HG03520 (cell line): ENCODE data around the gene DLG2.

Experiments
- ATAC-seq: cut with Tn5 transposase; IDR thresholded peaks from one replicate; pipeline ENCODE4 v1.9.1; 2021; ENCODE audit warnings: mild to moderate bottlenecking, moderate library complexity; ENCODE audit not compliant: unreplicated experiment

The DLG2 gene

DNA sequence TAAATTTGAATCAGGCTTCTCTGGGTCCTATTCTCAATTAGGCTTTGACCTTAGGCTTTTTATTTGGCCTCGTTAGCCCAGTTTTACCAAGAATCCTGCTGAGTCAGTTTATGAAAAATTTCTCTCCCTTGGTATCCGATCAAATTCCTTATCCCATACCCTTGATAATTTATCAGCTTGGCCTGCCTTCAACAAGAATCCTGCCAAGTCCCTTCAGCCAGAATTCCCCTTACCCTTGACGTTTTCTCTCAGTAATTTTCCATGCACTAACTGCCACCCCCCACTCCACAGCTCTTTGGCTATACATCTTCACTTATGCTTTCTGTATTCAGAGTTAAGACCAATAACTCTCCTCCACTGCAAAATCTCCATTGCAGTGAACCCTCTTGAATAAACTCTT lies 1530.0 kb downstream of the DLG2 start:
- ATAC-seq: no peak

- no peak for ATAC-seq
Observed at GRCh38 chr11:84091212-84091986, 1535.7 kb downstream of the DLG2 start.

DNA sequence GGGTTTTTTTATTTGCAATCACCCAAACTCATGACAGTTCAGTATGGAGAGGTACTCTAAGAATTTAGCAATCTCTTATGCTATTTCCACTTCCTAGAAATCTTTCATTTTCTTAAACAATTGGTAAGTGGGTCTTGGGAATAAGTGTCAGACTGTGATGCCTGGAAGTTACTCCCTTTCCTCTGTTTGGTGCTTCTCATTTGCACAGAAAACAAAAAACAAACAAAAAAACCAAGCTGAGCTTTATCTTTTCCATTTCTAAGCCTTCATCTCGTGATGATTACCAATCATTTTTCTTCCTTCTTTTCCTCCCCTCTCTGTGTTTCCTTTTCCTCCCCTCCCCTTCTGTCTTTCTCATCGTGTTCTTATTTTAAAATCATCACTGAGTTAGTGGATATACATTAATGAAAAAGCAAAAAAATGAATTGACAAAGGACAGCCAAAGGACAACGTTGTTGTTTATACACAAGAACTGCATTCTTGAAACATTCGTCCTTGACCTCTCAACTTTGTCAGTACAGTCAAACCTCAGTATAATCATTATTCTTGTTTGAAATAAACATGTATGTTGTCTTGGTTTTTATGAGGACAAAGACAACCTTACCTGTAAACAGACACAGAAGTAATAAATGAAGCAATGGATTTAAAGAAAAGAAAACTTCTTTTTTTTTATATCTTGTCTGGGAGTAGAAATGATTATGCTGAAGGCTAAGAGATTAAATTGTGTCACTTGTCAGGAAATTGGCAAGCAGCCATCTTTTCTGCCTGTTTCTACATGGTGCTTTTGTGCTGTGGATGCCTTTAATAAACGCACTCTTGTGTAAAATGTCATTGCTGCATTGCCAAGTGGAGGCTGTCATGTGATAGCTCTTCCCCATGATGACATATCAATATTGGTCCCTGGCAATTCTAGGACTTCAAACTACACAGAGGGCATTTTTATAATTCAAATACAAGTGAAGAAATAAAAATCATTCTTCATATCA lies 1537.8 kb downstream of the DLG2 start:
- no peak for ATAC-seq

DNA sequence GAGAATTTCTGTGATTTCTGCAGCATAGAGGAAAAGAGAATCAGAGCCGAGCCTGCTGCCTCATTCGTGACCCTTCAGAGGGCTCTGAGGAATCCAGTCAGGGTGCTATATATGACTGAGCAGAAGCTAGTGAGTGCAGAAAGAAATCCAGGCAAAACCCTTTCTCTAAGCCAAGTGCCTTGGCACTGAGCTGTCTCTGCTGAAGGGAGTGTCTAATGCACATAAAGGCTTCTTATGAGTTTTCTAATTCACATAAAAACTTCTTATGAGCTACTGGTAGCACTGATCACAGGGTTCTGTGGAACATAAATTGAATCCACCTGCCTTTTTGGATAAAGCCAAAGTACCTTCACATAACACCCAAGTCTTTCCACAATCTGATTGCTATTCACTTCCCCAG lies 1555.3 kb downstream of the DLG2 start:
- no peak for ATAC-seq

- ATAC-seq: no peak
Observed at GRCh38 chr11:84069048-84069447, 1558.1 kb downstream of the DLG2 start.

DNA sequence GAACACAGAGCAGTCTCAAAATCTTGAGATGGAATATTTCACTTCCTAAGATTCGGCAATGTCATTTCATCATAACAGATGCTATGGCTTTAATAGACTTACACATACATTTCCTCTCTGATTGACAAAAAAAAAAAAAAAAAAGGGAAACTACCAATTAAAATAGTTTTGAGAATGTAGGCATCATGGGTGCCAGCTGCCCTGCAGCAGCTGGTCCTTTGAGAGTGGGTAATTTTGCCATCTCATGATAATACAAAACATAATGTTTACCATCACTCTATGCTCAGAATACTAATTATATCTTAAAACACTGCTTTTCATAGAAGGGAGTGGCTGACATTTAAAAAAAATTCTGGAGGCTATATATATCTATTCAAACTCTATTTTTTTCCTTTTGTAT lies 1565.4 kb downstream of the DLG2 start:
- no peak for ATAC-seq

- ATAC-seq: no peak
Observed at GRCh38 chr11:84056653-84057376, 1570.3 kb downstream of the DLG2 start.

DNA sequence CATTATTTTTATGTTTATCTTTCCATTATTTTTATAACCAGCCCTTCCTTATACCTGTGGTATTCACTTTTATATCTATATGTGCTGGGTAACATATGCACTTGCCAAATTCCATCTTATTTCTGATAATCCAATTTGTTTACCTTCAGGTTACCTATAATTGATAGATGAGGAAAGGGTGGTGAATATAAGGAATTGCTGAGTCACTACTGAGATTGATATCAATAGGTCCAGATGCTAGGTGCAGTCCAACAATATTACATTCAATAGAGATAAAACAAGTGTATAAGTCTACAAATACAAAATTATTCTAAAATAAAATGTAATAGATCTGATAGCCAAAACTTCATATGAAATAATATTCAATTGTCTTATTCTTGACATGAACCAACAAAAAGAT lies 1582.0 kb downstream of the DLG2 start:
- no peak for ATAC-seq

DNA sequence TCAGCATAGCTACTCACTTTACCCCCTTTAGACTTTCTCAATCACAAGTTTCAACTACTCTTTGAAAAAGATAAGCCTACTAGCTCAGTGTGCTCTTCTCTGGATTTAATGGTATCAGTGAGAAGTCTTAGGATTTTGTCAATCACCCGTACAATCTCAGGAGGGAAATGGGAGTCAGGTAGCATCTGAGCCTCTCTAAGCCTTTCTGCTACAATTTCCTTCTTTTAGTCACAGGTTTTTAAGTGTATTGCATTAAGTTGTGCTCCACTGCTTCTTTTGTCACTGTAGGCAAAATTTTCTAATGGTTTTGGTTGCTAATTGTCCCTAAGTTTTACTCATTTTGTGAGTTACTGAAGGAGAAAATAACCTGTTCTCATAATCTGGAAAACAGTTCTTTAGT lies 1582.4 kb downstream of the DLG2 start:
- ATAC-seq: no peak

DNA sequence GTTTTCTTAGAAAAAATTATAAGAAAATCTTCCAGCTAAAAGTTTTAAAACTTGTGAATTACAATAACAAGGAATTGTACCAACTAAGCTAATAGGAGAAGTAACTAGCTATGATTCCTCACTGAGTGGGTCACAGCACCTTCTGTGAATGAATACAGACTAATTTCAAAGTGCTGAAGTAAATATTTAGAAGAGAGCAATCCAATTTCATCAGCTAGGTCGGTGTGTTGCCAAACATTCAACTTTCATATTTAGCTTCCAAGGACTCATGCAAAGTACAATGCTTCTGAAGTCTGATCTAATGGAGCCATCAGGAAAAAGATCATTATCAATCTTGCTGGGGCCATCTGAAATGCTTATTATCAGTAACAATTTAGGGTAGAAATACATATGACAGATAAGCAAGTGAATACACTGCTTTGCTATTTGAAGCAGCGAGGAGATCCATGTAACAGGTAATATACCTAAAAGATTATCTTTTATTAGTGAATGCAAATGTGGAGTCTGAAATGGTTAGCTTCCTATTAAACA lies 1590.4 kb downstream of the DLG2 start:
- no peak for ATAC-seq

DNA sequence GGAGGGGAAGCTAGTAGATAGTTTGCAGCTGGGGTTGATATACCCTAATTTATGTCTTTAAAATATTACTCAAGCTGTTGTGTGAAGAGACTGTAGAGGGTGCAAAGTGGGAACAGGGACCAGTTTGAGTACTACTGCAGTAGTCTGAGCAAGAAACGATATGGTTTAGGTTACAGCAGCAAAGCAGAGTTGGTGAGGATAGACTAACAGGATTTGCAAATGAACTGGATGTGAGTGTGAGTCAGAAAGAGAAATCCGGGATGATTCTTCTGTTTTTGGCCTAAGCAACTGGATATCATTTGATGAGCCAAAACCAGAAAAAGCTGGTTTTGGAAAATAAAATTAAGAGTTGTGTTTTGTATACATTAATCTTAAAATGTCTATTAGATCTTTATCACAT lies 1591.5 kb downstream of the DLG2 start:
- no peak for ATAC-seq

DNA sequence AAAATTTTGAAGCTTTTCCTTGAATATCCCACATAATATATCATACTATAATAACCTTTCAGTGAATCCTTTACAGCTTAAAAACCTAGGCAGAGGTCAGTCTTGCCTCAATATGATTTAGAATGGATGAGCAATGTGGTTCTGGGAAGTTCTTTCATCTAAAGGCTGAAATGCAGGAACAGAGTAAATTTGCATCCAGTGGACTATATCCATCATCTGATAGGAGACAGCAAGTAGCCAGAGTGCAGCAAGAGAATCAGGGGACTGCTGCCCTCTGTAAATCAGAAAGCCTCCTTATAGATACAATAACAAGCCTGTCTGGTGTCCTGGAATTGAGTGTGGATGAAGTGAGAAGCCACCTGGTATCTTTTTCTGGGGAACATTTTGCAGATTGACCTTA lies 1592.7 kb downstream of the DLG2 start:
- ATAC-seq: no peak

DNA sequence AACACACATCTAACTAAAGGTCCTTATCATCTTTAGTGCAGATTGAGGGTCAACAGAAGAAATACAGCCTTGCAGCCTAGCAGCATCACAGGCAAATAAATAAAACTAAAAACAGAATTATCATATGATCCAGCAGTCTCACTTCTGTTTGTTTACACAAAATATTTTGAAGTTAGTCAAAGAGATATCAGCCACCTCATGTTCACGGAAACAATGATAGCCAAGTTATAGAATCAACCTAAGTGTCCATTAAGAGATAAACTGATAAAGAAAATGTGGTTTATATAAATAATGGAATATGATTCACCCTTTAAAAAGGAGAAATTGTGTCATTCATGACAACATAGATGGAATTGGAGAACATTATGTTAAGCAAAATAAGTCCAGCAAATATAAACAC lies 1602.9 kb downstream of the DLG2 start:
- ATAC-seq: no peak

GRCh38 chr11:84022695-84023094 lies 1604.4 kb downstream of the DLG2 start:
- no peak for ATAC-seq

GRCh38 chr11:84022201-84022600 lies 1604.9 kb downstream of the DLG2 start:
- no peak for ATAC-seq

- no peak for ATAC-seq
Observed at GRCh38 chr11:84021291-84021690, 1605.9 kb downstream of the DLG2 start.

- no peak for ATAC-seq
Observed at GRCh38 chr11:84019571-84020194, 1607.5 kb downstream of the DLG2 start.

DNA sequence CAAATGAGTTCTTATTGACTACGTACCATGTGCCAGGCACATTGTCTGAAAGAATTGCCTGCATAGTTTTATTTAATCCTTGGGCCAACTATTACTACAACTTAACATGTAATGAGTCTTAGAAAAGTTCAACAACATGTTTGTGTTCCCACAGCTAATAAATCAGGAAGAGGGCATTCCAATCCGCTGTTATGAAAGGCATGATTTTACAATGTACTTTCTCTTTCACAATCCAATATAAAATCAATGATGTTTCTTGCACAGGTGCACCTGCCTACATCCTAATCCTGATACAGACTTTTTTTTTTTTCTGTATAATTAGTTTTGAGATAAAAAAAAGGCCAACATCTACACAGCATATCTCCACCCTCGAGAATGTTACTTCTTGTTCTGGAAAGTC lies 1612.6 kb downstream of the DLG2 start:
- no peak for ATAC-seq

- ATAC-seq: no peak
Observed at GRCh38 chr11:84012171-84012826, 1614.8 kb downstream of the DLG2 start.

DNA sequence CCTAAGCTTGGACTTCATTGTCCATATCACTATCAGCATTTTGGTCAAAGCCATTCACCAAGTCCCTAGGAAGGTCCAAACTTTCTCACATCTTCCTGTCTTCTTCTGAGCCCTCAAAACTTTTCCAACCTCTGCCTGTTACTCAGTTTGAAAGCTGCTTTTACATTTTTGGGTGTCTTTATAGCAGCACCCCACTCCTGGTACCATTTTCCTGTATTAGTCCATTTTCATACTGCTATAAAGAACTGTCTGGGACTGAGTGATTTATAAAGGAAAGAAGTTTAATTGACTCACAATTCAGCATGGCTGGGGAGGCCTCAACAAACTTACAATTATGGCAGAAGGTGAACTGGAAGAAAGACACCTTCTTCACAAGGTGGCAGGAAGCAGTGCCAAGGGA lies 1624.0 kb downstream of the DLG2 start:
- no peak for ATAC-seq
